Activated CD4-positive, CD25-positive, alpha-beta regulatory T cell treated with anti-CD3 and anti-CD28 coated beads, Interleukin-2, amount 50 U/mL, for 72 hours (primary cell): ENCODE measurements around the gene BRF1.
"Not testable (repeated sequence)": the region's sequence is repeated elsewhere in the genome, so short reads cannot be mapped to it uniquely, and the experiment has no call there.

Source experiments
- DNase-seq: peaks from one replicate; pipeline ENCODE4 v3.0.0; 2021

Gene BRF1

DNA sequence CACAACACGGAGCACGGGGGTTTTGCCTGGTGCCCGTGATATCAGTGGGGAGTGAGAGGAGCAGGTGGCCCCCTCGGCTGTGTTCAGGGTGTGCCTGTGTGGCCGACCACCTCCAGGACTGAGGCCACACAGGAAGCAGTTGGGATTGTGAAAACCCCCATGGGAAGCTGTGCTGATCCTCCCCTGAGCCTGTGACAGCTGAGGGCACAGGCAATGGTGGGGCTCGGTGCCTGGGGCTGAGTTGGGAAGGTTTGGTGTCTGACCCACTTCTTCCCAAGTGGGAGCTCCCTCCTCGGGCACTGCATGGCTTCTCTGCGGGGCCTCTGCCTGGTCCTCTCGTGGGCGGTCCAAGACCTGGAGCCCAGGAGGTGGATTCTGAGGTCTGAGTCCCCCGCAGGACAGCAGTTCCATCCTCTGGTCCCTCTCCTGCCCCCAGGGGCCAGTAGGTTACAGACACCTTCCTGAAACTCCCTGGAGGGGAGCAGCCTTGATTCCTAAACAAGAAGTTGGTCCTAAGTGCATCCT, 31.6 kb upstream of the BRF1 start:
- DNase-seq, result no peak

DNA sequence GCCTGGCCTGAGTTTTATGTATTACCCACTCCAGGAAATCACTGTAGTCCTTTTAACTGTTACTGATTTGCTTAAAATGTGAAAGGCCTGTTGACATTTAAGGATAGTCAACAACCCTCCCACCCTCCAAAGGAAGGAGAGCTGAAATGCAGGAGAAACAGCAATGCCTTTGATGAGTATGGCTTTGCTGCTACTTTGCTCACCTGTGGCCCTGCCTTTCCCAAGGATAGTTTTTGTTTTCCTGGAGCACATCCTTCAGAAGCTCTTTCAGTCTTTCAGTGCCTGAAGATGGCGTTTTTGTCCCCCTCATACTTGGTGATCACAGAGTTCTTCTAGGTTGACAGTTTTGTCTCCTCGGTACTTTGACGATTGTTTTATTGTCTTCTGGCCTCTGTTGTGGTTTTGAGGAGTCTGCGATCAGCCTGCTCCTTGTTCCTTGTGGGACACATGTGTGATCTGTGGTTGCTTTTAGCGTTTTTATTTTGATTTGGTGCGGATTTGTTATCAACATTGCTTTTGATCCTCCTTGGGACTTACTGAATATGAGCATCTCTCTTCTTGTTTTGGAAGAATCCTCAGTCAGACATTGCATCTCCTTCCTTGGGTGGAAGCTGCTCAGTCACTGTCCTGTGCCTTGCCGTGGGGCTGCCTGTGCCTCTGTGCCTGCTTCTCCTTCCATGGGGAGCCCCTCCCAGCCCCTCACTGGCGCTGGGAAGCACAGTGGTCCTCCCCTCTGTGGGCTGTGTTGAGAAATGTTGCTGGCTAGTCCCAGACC, 31.0 kb upstream of the BRF1 start:
- DNase-seq, result no peak

DNA sequence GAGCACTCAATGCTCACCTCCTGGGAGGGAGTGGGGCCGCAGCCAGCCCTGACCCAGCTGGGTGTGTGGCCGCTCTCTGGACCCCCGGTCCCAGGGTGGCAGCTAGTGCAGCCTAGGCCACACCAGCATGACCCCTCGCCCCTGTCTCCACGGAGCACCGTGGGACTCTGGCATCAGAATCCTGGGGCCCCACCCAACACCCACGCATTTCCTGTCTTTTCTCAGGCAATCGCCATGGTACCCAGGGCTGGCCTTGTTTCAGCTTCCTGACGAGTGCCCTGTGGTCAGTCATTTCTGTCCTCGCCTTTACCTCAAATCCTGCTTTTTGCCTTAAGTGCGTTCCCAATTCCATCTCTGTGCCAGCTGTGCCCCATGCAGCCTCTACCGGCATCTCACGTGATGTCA, 29.7 kb upstream of the BRF1 start:
- DNase-seq, result no peak

DNA sequence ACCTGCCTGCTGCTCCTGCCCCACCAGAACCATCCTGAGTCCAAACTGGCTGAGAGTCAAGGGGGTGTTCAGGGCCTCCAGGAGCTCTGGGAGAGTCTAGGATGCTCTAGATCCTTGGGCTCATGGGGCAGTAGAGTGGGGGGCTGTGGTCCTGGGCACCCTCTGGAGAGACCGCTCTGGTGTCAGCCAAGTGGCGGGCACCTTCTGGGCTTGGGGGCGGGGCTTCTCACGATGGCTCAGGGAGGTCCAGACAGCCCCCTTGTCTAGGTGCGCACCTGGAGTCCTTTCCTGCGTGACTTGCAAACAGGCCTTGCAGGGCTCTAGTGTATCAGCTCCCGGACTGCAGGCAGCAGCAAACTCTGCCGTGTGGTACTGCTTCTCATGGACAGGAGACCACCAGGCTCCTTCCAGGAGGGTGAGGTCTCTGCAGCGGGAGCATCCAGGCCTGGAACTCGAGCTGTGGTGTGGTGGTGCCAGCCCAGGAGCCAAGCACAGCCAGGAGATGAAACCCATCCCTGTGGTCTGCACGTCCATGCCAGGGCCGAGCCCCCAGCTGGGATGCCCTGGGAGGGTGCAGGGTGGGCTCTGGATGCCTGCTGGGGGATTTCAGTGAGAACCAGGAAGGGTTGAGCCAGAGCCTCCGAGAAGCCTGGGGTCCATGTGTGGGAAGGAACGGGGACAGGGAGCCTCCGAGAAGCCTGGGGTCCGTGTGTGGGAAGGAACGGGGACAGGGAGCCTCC, 28.8 kb upstream of the BRF1 start:
- no peak for DNase-seq

DNA sequence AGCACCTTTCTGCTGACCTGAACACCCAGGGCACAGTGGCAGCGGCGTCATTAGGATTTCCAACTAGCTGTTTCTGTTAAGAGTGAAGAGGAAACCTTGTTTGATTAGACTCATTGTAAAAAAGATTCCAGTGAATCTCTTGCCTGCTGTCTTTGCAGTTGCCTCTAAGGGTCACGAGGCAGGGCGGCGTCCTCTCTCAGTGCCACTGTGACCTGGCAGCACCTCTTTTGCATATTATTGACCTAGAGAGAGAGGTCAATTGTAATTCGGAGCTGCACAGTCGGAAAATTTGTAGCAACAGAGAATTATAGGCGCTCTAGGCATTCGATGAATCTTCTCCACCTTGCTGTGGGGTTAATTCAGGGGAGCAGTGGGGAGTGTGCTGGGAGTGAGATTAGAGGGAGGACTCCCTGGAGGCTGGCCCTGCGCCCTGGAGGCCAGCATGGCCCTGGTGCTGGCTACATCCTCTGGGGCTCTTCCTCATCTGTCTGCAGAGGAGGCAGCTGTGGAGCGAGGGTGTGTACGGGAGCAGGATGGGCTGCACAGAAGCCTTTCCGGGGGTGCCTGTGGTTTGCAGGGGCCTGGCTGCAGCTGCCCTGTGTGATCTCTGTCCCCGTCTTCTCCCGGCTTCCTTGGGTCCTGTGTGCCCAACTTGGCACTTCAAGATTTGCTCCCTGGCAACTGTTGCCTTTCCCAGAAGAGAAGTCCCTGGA, 28.0 kb upstream of the BRF1 start:
- no peak for DNase-seq

DNA sequence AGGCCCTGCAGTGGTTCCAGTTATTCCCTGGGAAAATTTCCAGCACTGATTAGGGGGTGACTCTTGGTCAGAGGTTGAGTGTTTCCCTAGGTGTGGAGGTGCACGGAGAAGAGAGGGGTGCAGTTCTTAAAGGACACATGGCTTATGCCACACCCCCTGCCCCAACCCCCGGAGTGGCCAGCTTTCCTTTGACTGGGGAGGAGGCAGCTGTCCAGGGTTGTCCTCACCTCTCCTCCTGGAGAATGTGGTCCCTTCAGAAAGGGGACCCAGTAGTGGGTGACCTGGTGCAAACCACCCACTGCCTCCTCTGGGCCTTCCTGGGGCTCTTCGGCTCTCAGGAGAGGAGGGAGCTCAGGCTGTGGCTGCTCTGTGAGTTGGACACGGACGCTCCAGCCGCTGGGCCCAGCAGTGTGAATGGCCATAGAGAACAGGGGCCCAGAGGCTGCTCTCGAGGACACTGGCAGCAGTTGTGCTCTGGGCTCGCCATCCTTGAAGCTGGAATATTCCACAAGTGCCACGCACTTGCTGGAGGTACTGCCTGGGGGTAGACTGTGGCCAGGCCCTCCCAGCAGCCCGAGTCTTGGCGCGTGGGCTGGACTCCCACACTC, 27.4 kb upstream of the BRF1 start:
- DNase-seq, result no peak

DNA sequence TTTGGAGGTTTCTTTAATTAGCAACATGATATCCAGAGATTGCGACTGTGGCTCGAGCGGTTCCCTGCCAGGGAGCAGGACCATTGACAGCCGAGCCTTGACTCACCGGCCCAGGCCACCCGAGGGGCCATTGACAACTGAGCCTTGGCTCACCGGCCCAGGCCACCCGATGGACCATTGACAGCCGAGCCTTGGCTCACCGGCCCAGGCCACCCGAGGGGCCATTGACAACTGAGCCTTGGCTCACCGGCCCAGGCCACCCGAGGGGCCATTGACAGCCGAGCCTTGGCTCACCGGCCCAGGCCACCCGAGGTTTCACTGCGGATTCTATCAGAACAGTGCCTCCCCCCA, 26.9 kb upstream of the BRF1 start:
- DNase-seq, result not testable (repeated sequence)

DNA sequence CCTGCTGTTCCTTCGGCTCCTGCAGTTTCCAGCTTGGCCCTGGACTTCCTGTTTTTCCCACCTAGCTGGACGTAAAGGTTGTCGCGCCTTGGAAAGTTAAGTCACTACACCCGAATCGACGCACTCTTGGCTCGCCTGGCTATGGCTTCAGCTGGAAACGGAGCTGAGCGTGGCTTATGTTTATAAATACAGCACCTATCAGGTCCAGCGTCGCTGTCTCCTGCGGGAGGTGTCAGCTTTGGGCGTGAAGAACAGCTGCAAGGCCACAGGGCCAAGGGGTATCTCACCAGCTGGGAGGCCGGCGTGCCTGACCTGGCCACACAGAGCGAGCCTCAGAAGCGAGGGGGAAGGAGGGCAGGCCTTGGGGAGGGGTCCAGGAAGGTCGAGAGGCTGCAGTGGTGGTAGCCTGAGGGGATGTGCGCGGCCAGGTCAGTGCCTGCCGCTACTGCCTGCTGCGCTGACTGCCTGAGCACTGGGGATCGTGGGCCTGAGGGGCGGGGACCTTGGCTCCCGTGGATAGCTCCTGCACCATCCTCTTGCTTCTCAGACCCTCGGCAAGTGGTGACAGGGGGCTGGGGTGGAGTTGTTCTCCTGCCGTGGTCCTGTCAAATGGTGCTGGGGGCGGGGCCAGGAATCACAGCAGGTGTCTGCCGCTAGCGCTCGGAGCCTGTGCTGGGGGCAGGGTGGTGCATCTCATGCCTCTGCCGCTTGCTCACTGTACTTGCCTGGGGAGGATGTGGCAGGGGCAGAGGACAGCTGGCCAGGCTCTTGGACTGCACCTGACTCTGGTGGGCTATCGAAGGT, 26.3 kb upstream of the BRF1 start:
- DNase-seq, result no peak

DNA sequence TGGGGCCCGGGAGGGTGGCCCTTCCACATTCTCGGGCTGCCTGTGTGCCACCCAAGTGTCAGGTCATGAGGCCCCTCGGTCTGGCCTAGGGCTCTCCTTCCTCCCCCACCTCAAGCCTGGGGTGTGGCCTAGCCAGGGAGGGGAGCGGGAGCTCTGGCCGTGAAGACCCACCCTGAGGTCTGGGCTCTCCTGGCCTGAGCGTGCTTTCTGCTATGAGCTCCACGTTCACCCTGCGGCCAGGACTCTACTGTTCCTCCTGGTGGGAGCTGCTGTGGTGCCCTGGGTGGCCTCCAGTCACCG, 25.7 kb upstream of the BRF1 start:
- no peak for DNase-seq

DNA sequence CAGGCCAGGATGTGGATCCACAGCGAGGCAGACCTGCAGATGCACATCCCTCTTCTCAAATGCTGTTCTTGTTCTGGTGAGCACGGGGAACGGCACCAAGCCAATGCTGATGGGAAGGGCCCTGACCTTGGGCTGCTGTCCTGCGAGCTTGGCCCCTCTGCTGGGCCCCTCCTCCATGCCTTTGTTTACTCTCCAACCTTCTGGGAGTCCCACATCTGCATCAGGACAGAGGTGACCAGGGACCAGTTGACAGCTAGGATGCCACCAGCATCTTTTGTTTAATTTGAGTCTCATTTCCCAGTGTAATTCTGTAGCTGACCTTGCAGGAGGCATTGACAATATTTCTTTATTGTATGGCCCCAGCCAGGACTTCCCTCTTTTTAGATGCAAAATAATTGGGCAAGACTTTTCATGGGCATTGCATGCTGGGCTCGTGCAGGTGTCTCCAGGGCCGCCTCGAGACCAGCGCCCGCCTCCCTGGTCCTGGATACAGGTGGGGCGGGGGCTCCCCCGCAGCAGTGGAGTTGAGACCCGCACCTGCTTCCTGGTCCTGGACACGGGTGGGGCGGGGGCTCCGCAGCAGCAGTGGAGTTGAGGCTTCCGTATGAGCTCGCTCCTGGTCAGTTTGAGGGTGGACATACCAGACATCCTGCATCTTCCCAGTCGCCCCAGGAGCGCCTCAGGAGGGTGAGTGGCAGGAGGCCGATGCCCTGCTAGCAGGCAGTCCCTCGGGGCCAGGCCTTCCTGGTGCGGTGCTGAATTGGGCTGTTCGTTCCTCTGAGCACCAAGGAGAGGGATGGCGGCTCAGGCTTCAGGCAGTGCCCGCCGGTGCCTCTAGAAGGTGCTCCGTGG, 25.1 kb upstream of the BRF1 start:
- DNase-seq, result no peak

DNA sequence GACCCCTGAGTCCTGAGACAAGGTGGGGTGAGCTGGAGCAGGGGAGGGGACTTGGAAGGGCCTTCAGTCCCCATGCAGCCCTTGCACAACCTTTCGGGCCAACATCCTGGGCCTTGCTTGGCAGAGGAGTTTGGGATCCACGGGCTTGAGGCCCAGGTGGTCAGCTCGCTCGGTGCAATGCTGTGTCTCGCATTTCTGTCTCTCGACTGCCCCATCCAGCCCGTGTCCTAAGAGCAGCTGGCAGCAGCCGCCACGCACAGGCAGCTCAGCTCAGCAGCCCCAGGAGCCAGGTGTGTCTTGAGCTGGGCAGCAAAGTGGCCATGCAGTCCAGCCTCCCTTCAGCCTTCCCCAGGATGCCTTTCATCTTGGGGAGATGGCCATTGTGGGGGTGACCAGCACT, 24.5 kb upstream of the BRF1 start:
- DNase-seq, result no peak

DNA sequence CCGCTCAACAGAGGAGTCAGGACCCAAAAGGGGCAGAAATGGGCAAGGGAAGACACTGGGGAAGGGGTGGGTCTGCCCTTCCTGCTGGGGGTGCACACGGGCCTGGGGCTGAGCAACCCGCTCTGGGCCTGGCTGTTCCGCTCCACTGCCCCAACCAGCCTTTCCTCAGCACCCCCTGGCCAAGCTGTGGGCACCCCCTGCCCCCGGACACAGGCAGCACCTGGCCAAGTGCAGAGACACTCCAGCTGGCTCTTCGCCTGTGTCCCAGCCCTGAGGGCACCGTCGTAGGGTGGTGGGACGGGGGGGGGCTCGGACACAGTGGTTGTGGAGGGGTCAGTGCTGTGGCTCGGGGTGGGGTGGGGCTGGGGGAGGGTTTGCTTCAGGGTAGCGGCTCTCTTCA, 24.1 kb upstream of the BRF1 start:
- DNase-seq, result no peak

DNA sequence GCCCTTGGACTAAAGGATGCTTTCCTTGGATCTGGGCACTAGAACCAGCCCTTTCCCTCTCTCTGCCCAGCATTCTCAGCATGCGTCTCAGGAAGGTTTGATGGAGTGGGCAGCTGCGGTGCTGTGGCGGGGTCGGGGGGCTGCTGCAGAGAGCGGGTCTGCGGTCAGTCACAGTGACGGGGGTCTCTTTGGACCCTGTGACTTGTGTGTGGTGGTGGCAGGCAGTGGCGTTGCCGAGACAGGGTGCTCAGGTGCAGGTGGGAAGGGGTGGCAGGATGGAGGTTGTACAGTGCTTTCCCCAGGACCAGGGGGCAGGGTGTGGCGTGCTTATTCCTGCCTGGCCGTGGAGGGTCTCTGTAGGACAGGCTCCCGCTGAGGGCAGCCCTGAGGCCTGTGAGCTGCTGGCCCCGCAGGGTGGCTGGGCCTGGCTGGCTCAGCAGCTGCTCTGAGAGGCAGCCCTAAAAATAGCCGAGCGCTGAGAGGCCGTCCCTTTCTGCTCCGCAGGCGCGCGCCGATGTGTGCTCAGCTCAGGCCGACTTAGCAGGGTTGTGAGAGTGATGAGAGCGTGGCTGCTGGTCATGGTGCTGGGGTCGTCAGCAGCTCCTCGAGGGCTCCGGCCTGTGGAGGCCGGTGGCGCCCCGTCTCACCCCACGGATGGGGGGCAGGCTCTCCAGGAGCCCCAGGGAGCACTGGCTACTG, 23.4 kb upstream of the BRF1 start:
- no peak for DNase-seq

DNA sequence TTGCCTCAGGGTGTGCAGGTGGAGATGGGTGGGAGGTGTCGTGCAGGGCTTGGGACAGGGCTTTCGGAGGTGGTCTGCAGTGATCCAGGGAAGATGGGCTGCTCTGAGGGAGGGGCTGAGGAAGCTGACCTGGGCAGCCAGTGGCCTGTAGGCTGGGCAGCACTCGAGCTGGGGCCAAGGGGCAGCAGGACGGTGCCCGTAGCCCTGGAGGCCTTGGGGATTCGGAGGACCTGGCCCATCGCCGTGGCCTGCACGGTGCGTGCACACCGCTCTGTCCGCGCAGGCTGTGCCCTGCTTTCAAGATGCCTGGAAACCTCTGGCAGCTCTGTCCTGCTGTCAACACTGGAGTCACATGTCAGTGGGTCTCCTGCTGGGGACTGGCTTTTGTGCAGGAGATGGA, 22.9 kb upstream of the BRF1 start:
- DNase-seq, result no peak

DNA sequence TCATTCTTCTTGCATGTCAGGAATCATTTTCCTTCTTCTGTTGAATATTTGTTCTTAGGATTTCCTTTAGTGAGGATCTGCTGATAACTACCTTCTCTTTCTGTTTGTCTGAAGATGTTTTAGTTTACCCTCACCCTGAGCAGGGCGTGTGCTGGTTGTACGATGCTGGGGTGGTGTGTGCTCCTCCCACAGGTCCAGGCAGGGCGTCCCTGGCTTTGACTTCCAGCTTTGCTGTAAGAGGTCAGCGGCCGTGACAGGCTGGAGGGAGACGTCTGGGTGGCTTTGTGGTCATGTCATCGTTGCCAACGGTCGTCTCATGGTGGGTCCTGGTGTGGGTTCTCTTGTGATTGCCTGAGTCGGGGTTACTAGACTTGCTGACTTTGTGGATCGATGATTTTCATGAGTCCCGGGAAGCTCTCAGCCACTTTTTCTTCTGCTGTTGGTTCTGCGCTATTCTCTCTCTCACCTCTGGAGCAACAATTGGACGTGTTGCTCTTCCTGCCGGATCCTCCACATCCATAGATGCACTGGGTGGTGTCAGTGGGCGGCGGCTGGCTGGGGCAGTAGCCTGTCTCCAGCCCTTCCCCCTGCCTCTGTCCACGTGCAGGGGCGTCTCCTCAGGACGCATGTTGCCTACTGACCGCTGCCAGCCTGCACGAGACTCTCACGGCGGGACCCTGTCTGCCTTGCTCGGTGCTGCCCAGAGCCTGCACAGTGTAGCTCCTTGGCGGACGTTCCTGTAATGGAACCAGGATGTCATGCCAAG, 22.2 kb upstream of the BRF1 start:
- DNase-seq, result no peak

DNA sequence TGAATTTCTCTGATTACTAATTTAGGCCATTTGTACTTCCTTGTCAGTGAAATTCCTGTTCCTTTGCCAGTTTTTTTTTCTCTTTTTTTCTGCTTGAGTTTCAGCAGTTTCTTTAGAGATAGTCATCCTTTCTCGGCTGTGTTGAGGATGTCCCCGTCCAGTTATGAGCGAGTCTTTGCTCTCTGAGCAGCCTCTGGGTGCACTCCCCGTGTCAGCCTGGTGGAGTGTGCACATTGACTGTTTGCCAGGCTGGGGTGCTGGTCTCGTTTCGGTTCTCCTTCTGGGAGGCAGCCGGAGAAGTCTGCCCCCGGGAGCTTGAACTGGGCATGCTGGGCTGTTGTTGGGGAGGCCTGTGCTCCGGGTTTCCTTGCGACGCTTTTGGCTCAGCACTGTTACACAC, 16.7 kb upstream of the BRF1 start:
- DNase-seq, result no peak

DNA sequence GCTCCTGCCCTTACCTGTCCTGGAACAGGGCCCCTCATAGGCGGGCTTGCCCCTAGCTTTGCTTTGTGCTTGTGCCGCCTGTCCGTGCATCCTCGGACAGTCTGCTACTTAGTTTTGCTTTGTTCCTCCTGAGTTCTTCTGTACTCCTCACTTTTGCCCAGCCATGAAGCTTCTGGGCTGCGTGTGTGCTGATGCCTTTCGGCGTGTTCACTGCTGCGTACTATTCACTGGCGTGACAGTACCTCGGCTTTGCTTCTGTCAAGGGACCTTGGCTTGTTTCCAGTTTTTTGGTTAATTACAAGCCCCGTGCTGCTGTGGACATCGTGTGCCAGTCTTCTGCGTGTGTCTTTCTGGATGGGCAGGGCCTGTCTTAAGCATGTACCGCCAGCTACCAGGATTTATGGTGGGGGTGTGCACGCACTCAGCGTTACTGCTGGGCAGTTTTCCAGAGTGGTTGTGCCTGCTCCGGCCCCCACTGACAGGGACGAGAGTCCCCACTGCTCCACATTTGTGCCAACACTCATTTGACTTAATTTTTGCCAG, 16.2 kb upstream of the BRF1 start:
- no peak for DNase-seq

DNA sequence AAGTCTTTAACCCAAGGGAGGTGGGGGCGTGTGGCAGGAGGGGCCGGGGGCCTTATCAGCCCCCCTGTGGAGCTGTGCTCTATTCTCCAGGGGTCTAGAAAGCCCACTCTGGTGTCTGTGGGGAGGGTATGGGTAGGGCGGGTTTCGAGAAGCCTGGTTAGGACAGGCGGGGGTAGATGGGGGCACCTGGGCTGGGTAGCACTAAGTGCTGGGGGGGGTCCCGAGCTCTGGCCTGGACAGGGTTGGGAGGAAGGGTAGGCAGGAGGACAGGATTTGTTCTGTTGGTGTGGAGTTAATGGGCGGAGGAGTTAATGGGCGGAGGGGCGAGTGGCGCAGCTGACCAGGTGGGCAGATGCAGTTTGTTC, 15.8 kb upstream of the BRF1 start:
- no peak for DNase-seq

DNA sequence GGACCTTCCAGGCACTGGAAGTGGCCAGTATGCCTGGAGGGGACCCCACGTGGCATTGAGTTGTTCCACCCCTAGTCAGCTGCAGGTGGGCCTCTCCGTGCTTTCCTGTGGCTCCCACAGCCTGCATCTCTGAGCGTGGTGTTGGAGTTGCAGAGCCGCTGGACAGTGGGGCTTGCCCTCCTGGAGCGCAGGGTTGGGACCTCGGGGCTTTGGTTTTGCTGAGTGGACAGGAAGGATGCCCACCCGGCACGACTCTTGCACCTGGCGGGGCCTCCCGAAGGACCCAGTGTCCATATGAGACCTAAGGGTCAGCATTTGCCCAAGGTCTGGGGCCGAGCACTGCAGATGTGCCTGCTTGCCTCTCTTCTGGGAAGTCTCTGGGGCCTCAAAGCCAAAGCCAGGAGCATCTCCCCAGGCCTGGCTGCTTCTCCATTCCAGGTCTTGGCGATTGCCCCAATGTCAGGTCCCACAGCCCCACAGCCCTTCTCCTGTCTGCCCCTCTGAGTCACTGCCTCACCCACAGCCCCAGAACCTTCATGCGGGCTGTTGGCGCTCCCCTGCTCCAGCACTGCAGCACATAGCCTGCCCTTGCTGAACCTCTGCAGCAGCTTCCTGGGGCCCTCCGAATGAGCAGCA, 15.3 kb upstream of the BRF1 start:
- DNase-seq, result no peak
